ENCODE results near the gene TOX2.
A peak's percentile ranks its signal among the peaks of the same experiment; 100 is the strongest.

TOX2 gene

GRCh38 chr20:43940518-43941225 lies 26.0 kb downstream of the TOX2 start:
- no peak for DNase-seq

DNA sequence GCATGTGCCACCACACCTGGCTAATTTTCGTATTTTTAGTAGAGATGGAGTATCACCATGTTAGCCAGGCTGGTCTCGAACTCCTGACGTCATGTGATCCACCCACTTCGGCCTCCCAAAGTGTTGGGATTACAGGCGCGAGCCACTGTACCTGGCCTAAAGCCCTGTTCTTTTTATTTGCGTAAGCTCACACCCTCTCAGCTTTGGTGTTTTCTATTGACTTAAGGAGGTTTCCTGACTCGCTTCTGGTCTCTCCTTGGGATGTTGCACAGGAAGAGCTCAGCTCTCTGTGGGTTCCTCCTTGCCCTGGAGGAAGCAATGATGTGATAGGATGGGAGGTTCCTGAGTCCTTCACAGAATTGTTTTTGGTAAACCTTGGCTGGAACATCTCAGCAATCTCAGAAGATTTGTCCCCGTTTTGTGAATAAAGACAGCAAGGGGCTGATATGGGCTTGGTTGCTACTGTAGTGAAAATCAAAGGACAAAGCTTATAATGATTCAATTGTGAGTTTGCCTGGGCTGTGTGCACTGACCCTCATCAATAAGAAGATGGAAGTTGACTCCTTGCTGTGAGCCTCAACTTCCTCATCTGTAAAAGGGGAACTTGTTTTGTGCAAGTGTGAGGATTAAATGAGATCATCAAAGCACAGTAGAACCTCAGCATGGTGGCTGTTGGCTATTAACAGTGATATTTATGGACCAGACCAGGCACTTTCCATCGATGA lies 27.0 kb downstream of the TOX2 start:
- peak; percentile 70 to 89 (median 86) for DNase-seq

DNA sequence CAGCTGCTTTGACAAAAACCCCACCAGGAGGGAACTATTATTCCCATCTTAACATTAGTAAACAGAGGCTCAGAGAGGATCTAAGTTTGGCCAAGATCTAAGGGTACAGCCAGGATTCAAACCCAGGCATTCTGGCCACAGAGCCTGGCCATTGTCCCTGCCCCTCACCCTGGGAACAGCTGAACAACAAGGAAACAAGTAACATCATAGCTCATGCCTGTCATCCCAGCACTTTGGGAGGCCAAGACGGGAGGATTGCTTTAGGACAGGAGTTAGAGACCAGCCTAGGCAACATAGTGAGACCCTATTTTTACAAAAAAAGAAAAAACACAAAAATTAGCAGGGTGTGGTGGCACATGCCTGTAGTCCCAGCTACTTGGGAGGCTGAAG lies 27.5 kb downstream of the TOX2 start:
- no peak for DNase-seq

DNA sequence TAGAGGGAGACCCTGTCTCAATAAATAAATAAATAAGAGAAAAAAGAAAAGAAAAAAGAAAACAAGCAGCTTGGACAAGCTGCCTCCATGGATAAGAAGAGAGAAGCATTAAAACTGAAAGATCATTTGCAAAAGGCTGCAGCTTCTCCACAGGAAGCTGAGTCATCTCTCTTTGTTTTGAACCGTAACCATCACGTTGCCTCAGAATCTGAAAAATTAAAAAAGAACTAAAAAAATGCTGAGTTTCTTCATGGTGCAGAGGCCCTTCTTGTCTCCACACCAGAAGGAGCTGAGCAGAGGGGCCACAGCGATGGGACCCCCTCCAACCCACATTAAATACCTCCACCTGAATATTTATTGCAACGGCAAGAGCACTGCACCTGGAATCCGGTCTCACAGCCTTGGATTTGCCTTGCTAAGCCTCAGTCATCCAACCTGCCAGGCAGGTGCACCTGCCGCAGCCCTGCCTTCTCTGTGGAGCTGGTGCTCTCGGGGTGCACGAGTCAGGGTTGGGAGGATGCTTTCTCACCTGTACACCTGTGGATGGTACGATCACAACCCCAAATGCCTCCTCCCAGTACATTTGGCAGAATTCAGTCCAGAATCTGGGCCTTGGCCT lies 28.1 kb downstream of the TOX2 start:
- DNase-seq = peak; percentile 67 to 84 (median 81)

- no peak for DNase-seq
Measured at GRCh38 chr20:43943725-43944124, 29.1 kb downstream of the TOX2 start.

GRCh38 chr20:43944653-43945235 lies 30.1 kb downstream of the TOX2 start:
- no peak for DNase-seq

- no peak for DNase-seq
Measured at GRCh38 chr20:43945391-43946205, 30.9 kb downstream of the TOX2 start.

- DNase-seq = no peak
Measured at GRCh38 chr20:43946206-43946491, 31.5 kb downstream of the TOX2 start.

GRCh38 chr20:43946659-43947315 lies 32.1 kb downstream of the TOX2 start:
- DNase-seq = no peak

GRCh38 chr20:43947316-43947710 lies 32.7 kb downstream of the TOX2 start:
- DNase-seq = no peak

DNA sequence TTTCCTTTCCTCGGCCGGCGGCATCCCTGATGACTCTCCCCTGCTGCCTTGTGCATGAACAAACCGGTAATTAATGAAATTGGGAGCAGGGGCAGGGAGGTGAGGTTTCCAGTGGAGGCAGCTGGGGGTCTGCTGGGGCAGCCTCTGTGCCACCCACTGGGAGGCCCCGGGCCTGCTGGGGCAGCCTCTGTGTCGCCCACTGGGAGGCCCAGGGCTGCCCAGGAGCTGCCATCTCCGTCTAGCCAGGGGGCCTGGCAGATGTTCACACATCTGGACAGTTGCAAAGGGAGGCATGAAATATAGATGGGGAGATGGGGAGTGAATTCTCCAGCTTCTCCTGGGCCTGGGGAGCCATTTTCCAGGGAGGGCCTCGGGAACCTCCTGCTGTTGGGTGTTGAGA lies 33.8 kb downstream of the TOX2 start:
- DNase-seq = no peak

DNA sequence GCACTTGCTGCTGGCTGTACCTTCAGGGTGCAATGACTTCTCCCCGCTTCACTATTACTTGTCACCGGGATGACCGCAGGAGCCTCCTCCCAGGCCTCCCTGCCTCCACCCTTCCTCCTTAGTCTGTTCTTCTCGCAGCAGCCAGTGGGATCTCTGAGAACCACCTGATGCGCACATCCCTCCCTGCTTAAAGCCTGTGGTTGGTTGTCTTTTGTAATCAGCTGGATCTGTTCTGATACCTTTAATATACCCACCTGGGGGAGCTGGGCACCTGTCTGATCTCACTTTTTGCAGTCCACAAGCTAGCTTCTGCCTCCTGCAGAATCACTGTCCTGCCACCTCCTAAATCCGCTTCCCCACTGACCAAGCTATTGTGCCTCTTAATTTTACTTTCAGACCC lies 34.6 kb downstream of the TOX2 start:
- no peak for DNase-seq

DNA sequence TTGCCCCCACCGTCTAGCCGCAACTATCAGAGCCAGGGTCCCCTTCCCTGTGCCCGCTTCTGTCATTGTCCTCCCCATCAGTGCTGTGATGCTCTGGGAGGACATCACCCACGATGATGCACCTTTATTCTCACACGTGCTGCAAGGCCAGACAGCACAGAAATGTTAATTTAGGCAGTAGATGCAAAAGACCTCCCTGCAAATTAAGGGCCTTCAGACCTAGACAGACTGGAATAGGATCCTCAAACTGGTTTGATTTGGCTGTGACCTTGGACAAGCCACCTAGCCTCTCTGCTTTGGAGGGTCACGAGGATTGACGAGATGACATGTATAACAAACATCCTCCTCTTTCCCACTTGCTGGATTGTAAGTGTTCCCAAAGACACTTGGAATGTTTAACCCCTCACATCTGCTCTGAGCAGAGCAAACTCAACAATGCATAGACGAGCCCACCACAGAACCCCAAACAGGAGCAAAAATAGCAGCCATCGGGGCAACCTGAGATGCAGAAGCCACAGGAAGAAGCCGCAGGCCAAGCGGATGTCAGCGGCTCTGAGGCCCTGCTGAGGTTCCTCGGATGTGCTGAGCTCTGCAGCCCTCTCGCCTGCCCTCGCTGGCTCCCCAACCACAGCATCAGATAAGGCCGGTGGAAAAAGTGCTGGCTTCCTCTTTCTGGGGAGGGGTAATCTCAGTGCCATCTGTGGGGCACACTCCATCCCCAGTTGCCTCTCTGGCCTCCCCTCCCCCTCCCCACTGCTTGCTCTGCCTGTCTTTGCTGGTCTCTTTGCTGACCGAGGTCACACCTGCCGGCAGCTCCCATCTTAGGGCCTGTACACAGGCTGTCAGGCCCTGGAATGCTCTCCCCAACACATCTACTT lies 35.3 kb downstream of the TOX2 start:
- DNase-seq = peak in 2 of 3 donors; percentile 19 to 32

DNA sequence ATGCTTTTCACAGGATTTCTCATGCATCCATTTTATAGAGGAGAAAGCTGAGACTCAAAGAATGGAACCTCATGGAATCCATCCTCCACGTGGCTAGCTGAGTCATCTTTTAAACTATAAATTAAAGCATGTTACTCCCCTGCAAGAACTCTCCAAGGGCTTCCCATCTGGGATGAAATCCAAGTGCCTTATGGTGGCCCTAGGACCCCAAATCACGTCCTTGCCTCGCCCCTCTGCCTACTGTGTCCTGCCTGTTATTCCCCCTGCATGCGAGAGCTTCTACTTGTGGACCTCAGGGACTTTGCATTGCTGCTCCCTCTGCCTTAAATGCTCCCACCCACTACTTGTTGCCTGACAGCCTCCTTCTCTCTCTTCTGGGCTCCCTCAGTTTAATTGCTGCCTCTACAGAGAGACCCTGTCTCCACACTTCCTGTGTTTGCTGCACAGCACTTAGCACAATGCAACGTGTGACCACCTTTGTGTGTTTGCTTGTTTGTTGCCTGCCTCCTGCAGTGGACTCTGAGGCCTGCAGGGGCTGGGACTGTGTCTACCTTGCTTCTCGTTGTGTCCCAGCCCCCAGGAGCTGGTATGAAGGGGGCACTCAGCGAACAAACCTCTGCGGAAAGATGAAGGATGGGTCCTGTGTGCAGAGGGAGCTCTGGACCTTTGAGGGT lies 39.4 kb downstream of the TOX2 start:
- DNase-seq = no peak

- DNase-seq = no peak
Measured at GRCh38 chr20:43954704-43955061, 40.0 kb downstream of the TOX2 start.

GRCh38 chr20:43955062-43955749 lies 40.6 kb downstream of the TOX2 start:
- peak; percentile 75 to 89 (median 88) for DNase-seq

DNA sequence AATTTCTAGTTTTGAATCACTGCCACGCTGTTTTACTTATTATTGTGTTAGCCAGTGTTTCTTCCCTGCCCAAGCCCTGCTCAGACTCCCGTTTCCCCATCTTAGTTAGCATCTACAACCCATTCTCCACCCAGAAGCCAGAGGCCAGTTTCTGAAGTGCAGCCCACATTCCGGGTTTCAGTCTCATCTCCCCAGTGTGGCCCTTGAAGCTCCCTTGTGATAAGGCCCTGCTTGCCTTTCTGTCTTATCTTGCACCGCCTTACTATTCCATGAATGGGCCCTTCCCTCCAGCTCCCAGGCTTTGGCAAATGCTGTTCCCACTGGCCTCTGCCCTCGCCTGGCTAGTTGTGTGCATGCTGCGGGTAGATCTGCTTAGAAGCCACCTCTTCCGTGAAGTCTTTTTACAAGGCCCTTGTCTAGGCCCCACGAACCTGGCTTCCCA lies 41.1 kb downstream of the TOX2 start:
- DNase-seq = no peak

GRCh38 chr20:43957392-43957791 lies 42.7 kb downstream of the TOX2 start:
- no peak for DNase-seq

DNA sequence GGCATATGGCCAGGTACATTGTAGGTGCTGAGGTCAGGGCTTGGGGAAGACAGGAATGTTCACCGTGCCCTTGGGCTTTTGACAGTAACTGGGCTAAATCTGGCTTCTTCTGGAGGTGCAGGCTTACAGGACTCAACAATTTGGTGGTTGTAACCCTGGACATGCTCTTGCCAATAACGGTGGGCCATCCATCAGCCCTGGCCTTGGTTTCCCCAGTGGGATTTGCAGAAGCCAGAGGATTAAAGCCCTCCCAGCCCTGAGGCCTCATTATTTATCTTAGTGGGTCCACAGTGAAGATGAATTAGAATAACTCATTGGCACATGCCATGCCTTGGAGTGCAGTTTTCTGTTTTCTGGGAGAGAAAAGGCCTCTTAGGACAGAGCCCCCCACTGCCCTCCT lies 44.0 kb downstream of the TOX2 start:
- no peak for DNase-seq

Data from suppressor macrophage treated with lipopolysaccharide for 1 hour (primary cell).